ENCODE results near the gene DCDC1.

Gene DCDC1

GRCh38 chr11:31096191-31096805, 273.2 kb downstream of the DCDC1 start:
- H3K4me1 ChIP-seq (ENCODE audit: insufficient read depth, low read length), result no peaks in the 10 kb centered on the region
- no peak overlapping the region for H3K9ac ChIP-seq (ENCODE audit: low read length)
- no peaks in the 10 kb centered on the region for H3K27me3 ChIP-seq (ENCODE audit: control insufficient read depth in 1 of 2, insufficient read depth in 2 of 2, low read length in 2 of 2)
- H3K36me3 ChIP-seq (ENCODE audit: insufficient read depth, low read length), result no peaks in the 10 kb centered on the region
- H3K27ac ChIP-seq (ENCODE audit: low read depth, low read length), result no peak overlapping the region
- no peak overlapping the region for H3K4me3 ChIP-seq (ENCODE audit: low read depth in 1 of 2, low read length in 2 of 2)
- H3K9me3 ChIP-seq (ENCODE audit: low read length), result no peaks in the 10 kb centered on the region

- H3K4me1 ChIP-seq (ENCODE audit: insufficient read depth, low read length), result no peaks in the 10 kb centered on the region
- no peaks in the 10 kb centered on the region for H3K27me3 ChIP-seq (ENCODE audit: control insufficient read depth in 1 of 2, insufficient read depth in 2 of 2, low read length in 2 of 2)
- H3K27ac ChIP-seq (ENCODE audit: low read depth, low read length), result no peak overlapping the region
- no peak overlapping the region for H3K9ac ChIP-seq (ENCODE audit: low read length)
- no peaks in the 10 kb centered on the region for H3K9me3 ChIP-seq (ENCODE audit: low read length)
- no peaks in the 10 kb centered on the region for H3K36me3 ChIP-seq (ENCODE audit: insufficient read depth, low read length)
- H3K4me3 ChIP-seq (ENCODE audit: low read depth in 1 of 2, low read length in 2 of 2), result no peak overlapping the region
Measured at GRCh38 chr11:31092638-31093037, 276.9 kb downstream of the DCDC1 start.

- Histone ChIP-seq H3K9me3 (ENCODE audit: low read length) (no peaks in the 10 kb centered on the region), H3K36me3 (ENCODE audit: insufficient read depth, low read length) (no peaks in the 10 kb centered on the region), H3K4me1 (ENCODE audit: insufficient read depth, low read length) (no peaks in the 10 kb centered on the region), H3K27me3 (ENCODE audit: control insufficient read depth in 1 of 2, insufficient read depth in 2 of 2, low read length in 2 of 2) (no peaks in the 10 kb centered on the region), H3K9ac (ENCODE audit: low read length) (no peak overlapping the region), H3K4me3 (ENCODE audit: low read depth in 1 of 2, low read length in 2 of 2) (no peak overlapping the region), H3K27ac (ENCODE audit: low read depth, low read length) (no peak overlapping the region)
Measured at GRCh38 chr11:31089117-31089516, 280.4 kb downstream of the DCDC1 start.

GRCh38 chr11:31069447-31070205, 299.9 kb downstream of the DCDC1 start:
- H3K36me3 ChIP-seq (ENCODE audit: insufficient read depth, low read length), result no peaks in the 10 kb centered on the region

GRCh38 chr11:31060880-31061279, 308.7 kb downstream of the DCDC1 start:
- Histone ChIP-seq H3K27me3 (ENCODE audit: control insufficient read depth in 1 of 2, insufficient read depth in 2 of 2, low read length in 2 of 2) (no peaks in the 10 kb centered on the region), H3K4me3 (ENCODE audit: low read depth in 1 of 2, low read length in 2 of 2) (no peak overlapping the region), H3K9me3 (ENCODE audit: low read length) (no peaks in the 10 kb centered on the region), H3K36me3 (ENCODE audit: insufficient read depth, low read length) (no peaks in the 10 kb centered on the region), H3K27ac (ENCODE audit: low read depth, low read length) (no peak overlapping the region), H3K9ac (ENCODE audit: low read length) (no peak overlapping the region), H3K4me1 (ENCODE audit: insufficient read depth, low read length) (no peaks in the 10 kb centered on the region)

More at GRCh38 chr11:31069447-31070205, 299.9 kb downstream of the DCDC1 start:
- Histone ChIP-seq H3K9me3 (ENCODE audit: low read length) (no peaks in the 10 kb centered on the region), H3K9ac (ENCODE audit: low read length) (no peak overlapping the region), H3K4me3 (ENCODE audit: low read depth in 1 of 2, low read length in 2 of 2) (no peak overlapping the region), H3K4me1 (ENCODE audit: insufficient read depth, low read length) (no peaks in the 10 kb centered on the region), H3K27me3 (ENCODE audit: control insufficient read depth in 1 of 2, insufficient read depth in 2 of 2, low read length in 2 of 2) (no peaks in the 10 kb centered on the region), H3K27ac (ENCODE audit: low read depth, low read length) (no peak overlapping the region)

GRCh38 chr11:31059529-31059928, 310.0 kb downstream of the DCDC1 start:
- no peak overlapping the region for H3K9ac ChIP-seq (ENCODE audit: low read length)
- H3K27ac ChIP-seq (ENCODE audit: low read depth, low read length), result no peak overlapping the region
- H3K9me3 ChIP-seq (ENCODE audit: low read length), result no peaks in the 10 kb centered on the region
- H3K4me1 ChIP-seq (ENCODE audit: insufficient read depth, low read length), result no peaks in the 10 kb centered on the region
- H3K4me3 ChIP-seq (ENCODE audit: low read depth in 1 of 2, low read length in 2 of 2), result no peak overlapping the region
- no peaks in the 10 kb centered on the region for H3K36me3 ChIP-seq (ENCODE audit: insufficient read depth, low read length)
- no peaks in the 10 kb centered on the region for H3K27me3 ChIP-seq (ENCODE audit: control insufficient read depth in 1 of 2, insufficient read depth in 2 of 2, low read length in 2 of 2)

- no peak overlapping the region for H3K9ac ChIP-seq (ENCODE audit: low read length)
- no peaks in the 10 kb centered on the region for H3K4me1 ChIP-seq (ENCODE audit: insufficient read depth, low read length)
- H3K4me3 ChIP-seq (ENCODE audit: low read depth in 1 of 2, low read length in 2 of 2), result no peak overlapping the region
- H3K27me3 ChIP-seq (ENCODE audit: control insufficient read depth in 1 of 2, insufficient read depth in 2 of 2, low read length in 2 of 2), result no peaks in the 10 kb centered on the region
- H3K27ac ChIP-seq (ENCODE audit: low read depth, low read length), result no peak overlapping the region
- no peaks in the 10 kb centered on the region for H3K36me3 ChIP-seq (ENCODE audit: insufficient read depth, low read length)
- no peaks in the 10 kb centered on the region for H3K9me3 ChIP-seq (ENCODE audit: low read length)
Measured at GRCh38 chr11:31050061-31050765, 319.3 kb downstream of the DCDC1 start.

GRCh38 chr11:31045335-31045734, 324.2 kb downstream of the DCDC1 start:
- H3K4me1 ChIP-seq (ENCODE audit: insufficient read depth, low read length), result no peaks in the 10 kb centered on the region
- no peak overlapping the region for H3K9ac ChIP-seq (ENCODE audit: low read length)
- H3K36me3 ChIP-seq (ENCODE audit: insufficient read depth, low read length), result no peaks in the 10 kb centered on the region
- no peaks in the 10 kb centered on the region for H3K27me3 ChIP-seq (ENCODE audit: control insufficient read depth in 1 of 2, insufficient read depth in 2 of 2, low read length in 2 of 2)
- no peak overlapping the region for H3K27ac ChIP-seq (ENCODE audit: low read depth, low read length)
- H3K9me3 ChIP-seq (ENCODE audit: low read length), result no peaks in the 10 kb centered on the region
- no peak overlapping the region for H3K4me3 ChIP-seq (ENCODE audit: low read depth in 1 of 2, low read length in 2 of 2)

- H3K27ac ChIP-seq (ENCODE audit: low read depth, low read length), result no peak overlapping the region
- no peak overlapping the region for H3K9ac ChIP-seq (ENCODE audit: low read length)
- no peak overlapping the region for H3K4me3 ChIP-seq (ENCODE audit: low read depth in 1 of 2, low read length in 2 of 2)
- H3K4me1 ChIP-seq (ENCODE audit: insufficient read depth, low read length), result no peaks in the 10 kb centered on the region
- no peaks in the 10 kb centered on the region for H3K27me3 ChIP-seq (ENCODE audit: control insufficient read depth in 1 of 2, insufficient read depth in 2 of 2, low read length in 2 of 2)
- no peaks in the 10 kb centered on the region for H3K36me3 ChIP-seq (ENCODE audit: insufficient read depth, low read length)
- no peaks in the 10 kb centered on the region for H3K9me3 ChIP-seq (ENCODE audit: low read length)
Measured at GRCh38 chr11:31030138-31030792, 339.3 kb downstream of the DCDC1 start.

GRCh38 chr11:31026315-31026714, 343.2 kb downstream of the DCDC1 start:
- Histone ChIP-seq H3K4me1 (ENCODE audit: insufficient read depth, low read length) (no peaks in the 10 kb centered on the region), H3K9ac (ENCODE audit: low read length) (no peak overlapping the region), H3K27me3 (ENCODE audit: control insufficient read depth in 1 of 2, insufficient read depth in 2 of 2, low read length in 2 of 2) (no peaks in the 10 kb centered on the region), H3K4me3 (ENCODE audit: low read depth in 1 of 2, low read length in 2 of 2) (no peak overlapping the region), H3K36me3 (ENCODE audit: insufficient read depth, low read length) (no peaks in the 10 kb centered on the region), H3K27ac (ENCODE audit: low read depth, low read length) (no peak overlapping the region), H3K9me3 (ENCODE audit: low read length) (no peaks in the 10 kb centered on the region)

- H3K36me3 ChIP-seq (ENCODE audit: insufficient read depth, low read length), result no peaks in the 10 kb centered on the region
- H3K27ac ChIP-seq (ENCODE audit: low read depth, low read length), result no peak overlapping the region
- no peak overlapping the region for H3K9ac ChIP-seq (ENCODE audit: low read length)
- no peaks in the 10 kb centered on the region for H3K9me3 ChIP-seq (ENCODE audit: low read length)
- no peaks in the 10 kb centered on the region for H3K27me3 ChIP-seq (ENCODE audit: control insufficient read depth in 1 of 2, insufficient read depth in 2 of 2, low read length in 2 of 2)
- H3K4me1 ChIP-seq (ENCODE audit: insufficient read depth, low read length), result no peaks in the 10 kb centered on the region
- H3K4me3 ChIP-seq (ENCODE audit: low read depth in 1 of 2, low read length in 2 of 2), result no peak overlapping the region
Measured at GRCh38 chr11:31022080-31022479, 347.5 kb downstream of the DCDC1 start.

All from muscle layer of colon (tissue), 2 donors.